Suprapubic skin (tissue), 4 donors: Measurements from ENCODE around the gene QPCT.

Experiments
- CTCF ChIP-seq, 2 donors: fragments of 200-600 bp in 1 of 2; fragments of 450-650 bp in 1 of 2; sonication (generic) in 1 of 2; IDR thresholded peaks; one replicate each; pipeline ENCODE4 v1.5.1; 2016 to 2019; ENCODE audit warnings: antibody characterized with exemption in 2 of 2, mild to moderate bottlenecking in 1 of 2, moderate library complexity in 1 of 2
- EP300 ChIP-seq: sonication (generic); formaldehyde crosslinking; IDR thresholded peaks from one replicate; pipeline ENCODE4 v1.6.1; 2017; ENCODE audit warnings: antibody characterized with exemption
- POLR2A ChIP-seq, 2 donors: fragments of 450-650 bp; IDR thresholded peaks; one replicate each; pipeline ENCODE4 v1.6.1; 2017; ENCODE audit warnings: antibody characterized with exemption in 2 of 2, mild to moderate bottlenecking in 2 of 2, moderate library complexity in 2 of 2
- POLR2AphosphoS5 ChIP-seq, 3 donors: sonication (generic); formaldehyde crosslinking; IDR thresholded peaks; one replicate each; pipeline ENCODE4 v1.6.1; 2017; ENCODE audit warnings: antibody characterized with exemption in 3 of 3

GRCh38 chr2:37396890-37397565 lies 52.6 kb downstream of the QPCT start:
- TF ChIP-seq EP300: no peak
- no peak for TF ChIP-seq CTCF (IDR thresholded peaks at IDR 0.05)
- TF ChIP-seq POLR2AphosphoS5 (IDR thresholded peaks at IDR 0.05): no peak
- no peak for TF ChIP-seq POLR2A (IDR thresholded peaks at IDR 0.05)
